ENCODE data around the gene COL26A1. TPM values are rescaled to one million over a fixed set of nuclear protein-coding genes. Genes with fewer than 3 reads are reported as not detected.
A peak's percentile ranks its signal among the peaks of the same experiment; 100 is the strongest.

The COL26A1 gene
- total and polyA plus RNA-seq, 8 donors = 0.37 to 3.5 (median 0.86) TPM

DNA sequence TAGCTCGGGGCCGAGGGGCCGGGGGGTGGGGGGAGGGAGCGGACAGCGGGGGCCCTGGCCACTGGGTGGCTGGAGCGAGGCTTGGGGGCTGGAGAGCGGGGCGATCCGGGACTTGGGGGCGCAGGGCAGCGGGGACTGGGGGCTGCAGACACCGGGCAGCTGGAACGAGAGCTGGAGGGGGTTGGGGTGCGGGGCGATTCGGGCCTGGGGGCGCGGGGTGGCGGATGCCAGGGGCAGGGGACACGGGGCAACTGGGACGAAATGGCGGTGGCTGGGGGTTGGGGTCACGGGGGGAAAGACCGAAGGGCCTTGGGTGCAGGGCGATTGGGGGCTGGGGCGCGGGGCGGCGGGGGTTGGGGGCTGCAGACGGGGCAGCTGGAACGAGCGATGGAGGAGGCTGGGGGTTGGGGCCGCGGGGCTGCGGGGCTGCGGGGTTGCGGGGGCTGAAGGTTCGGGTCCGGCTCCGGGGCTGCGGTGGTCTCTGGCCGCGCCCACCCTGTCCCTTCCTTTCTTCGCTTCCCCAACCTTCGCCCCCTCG, 590 bp downstream of the COL26A1 start:
- TF ChIP-seq, protein P1, sequence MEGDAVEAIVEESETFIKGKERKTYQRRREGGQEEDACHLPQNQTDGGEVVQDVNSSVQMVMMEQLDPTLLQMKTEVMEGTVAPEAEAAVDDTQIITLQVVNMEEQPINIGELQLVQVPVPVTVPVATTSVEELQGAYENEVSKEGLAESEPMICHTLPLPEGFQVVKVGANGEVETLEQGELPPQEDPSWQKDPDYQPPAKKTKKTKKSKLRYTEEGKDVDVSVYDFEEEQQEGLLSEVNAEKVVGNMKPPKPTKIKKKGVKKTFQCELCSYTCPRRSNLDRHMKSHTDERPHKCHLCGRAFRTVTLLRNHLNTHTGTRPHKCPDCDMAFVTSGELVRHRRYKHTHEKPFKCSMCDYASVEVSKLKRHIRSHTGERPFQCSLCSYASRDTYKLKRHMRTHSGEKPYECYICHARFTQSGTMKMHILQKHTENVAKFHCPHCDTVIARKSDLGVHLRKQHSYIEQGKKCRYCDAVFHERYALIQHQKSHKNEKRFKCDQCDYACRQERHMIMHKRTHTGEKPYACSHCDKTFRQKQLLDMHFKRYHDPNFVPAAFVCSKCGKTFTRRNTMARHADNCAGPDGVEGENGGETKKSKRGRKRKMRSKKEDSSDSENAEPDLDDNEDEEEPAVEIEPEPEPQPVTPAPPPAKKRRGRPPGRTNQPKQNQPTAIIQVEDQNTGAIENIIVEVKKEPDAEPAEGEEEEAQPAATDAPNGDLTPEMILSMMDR (IDR thresholded peaks at IDR 0.05) = no peak
- no peaks in the 10 kb centered on the region for H3K9me3 ChIP-seq
- H3K27ac ChIP-seq = peak overlapping the region in 2 of 4 donors; percentile 70 to 71
- DNase-seq (peak in 2 of 6 donors; percentile 20 to 30), ATAC-seq (peak in 3 of 4 donors; percentile 28 to 66 (median 50)), FAIRE-seq (no peak)
- H3K4me1 ChIP-seq = peaks cover 0 to 5% (median 0%) of the 10 kb centered on the region in 3 donors
- H3K36me3 ChIP-seq = no peaks in the 10 kb centered on the region
- H3K4me3 ChIP-seq = peak overlapping the region; percentile 37 to 67 (median 56)
- 1% methylated on average over 19 to 38 of the region's 46 CpGs for WGBS, 2 donors
- intact Hi-C loops (cut with DNase I) = no loop called here
- H3K27me3 ChIP-seq = no peaks in the 10 kb centered on the region

DNA sequence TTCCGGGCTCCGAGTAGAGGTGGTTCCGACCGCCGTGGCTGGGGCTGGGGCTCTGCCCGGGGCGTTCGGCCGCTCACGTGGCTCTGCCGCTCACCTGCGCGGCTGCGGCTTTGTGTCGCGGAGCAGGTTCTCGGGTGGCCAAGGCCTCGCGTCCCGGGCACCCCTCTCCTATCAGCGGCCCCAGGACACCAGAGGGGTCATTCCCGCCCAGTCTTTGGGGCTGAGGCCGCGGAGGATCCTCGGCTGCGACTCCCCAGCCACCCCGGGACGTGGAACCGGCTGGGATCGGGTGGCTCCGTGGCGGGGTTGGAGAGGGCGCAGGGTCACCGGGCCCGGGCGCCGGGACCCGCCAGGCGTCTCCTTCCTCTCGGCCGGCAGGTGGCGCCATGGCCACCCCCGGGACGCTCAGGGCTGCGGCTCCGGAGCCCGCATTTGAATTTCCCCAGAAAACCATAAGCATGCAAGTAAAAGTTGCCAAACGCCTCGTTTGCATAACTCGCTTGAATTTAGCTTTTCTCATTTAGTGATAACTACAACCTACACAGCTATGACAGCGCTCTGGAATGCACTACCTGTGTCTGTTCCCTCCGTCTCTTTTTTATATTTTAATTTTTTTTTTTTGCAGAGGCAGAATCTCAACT, 1.2 kb downstream of the COL26A1 start:
- no peak for FAIRE-seq
- intact Hi-C loops (cut with DNase I) = no loop called here
- peaks cover 0 to 5% (median 0%) of the 10 kb centered on the region in 3 donors for H3K4me1 ChIP-seq
- 1 to 2% methylated on average over 47 to 52 of the region's 52 CpGs for WGBS, 2 donors
- H3K9me3 ChIP-seq = no peaks in the 10 kb centered on the region
- no peaks in the 10 kb centered on the region for H3K36me3 ChIP-seq
- peak overlapping the region; percentile 37 to 67 (median 56) for H3K4me3 ChIP-seq
- H3K27me3 ChIP-seq = no peaks in the 10 kb centered on the region
- DNase-seq = peak; percentile 53 to 92 (median 74)
- peak overlapping the region in 2 of 4 donors; percentile 70 to 71 for H3K27ac ChIP-seq
- ATAC-seq = peak; percentile 93 to 98 (median 96)
- TF ChIP-seq, protein P1 (IDR thresholded peaks at IDR 0.05) = peak; percentile 93 to 97 (median 96)

DNA sequence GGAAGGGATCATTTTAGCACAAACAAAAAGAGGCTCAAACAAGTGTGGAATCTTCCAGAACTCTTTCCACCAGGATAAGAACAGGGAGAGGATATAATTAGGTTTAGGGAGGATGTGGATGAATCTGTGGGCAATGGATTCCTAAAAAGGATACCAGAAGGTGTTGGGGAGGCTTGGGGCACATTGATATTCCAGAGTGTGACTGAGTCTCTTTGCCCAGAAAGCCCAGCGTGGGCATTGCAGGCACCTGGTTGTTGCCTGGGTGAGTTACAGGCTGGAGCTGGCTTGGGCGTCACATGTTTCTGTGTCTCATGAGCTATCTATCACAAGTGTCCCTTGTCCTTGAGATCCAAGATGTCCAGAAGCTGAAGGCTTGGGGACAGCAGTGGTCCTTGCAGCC, 3.3 kb downstream of the COL26A1 start:
- ATAC-seq = no peak
- DNase-seq = peak in 1 of 6 donors; percentile 28
- H3K27ac ChIP-seq = no peak overlapping the region
- H3K4me1 ChIP-seq = peaks cover 0 to 5% (median 0%) of the 10 kb centered on the region in 3 donors
- H3K27me3 ChIP-seq = no peaks in the 10 kb centered on the region
- WGBS, 2 donors = 88 to 94% methylated on average over 2 of the region's 2 CpGs
- H3K36me3 ChIP-seq = no peaks in the 10 kb centered on the region
- TF ChIP-seq, protein P1 (IDR thresholded peaks at IDR 0.05) = no peak
- intact Hi-C loops (cut with DNase I) = no loop called here
- H3K9me3 ChIP-seq = no peaks in the 10 kb centered on the region
- no peak for FAIRE-seq
- no peak overlapping the region for H3K4me3 ChIP-seq

DNA sequence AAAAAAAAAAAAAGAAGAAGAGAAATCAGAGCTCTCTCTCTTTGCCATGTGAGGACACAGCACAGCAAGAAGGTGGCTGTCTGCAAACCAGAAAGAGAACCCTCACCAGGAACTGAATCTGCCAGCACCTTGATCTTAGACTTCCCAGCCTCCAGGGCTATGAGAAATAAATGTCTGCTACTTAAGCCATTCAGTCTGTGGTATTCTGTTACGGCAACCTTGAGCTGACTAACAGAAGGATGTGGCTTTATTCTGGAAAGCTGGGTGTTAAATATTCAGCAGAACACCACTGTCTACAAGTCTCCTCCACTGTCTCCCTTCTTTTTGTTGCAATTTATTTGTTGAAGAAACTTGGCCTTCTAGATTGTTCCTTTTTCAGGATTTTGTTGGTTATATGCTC, 5.0 kb downstream of the COL26A1 start:
- TF ChIP-seq, protein P1 (IDR thresholded peaks at IDR 0.05) = no peak
- DNase-seq (no peak), FAIRE-seq (no peak), ATAC-seq (no peak)
- H3K4me3 ChIP-seq = no peak overlapping the region
- 93 to 95% methylated on average over 1 of the region's 1 CpG for WGBS, 2 donors
- H3K27ac ChIP-seq = no peak overlapping the region
- H3K27me3 ChIP-seq = no peaks in the 10 kb centered on the region
- H3K9me3 ChIP-seq = no peaks in the 10 kb centered on the region
- intact Hi-C loops (cut with DNase I) = no loop called here
- peaks cover 0 to 5% (median 0%) of the 10 kb centered on the region in 3 donors for H3K4me1 ChIP-seq
- H3K36me3 ChIP-seq = no peaks in the 10 kb centered on the region

Measured in pancreas (tissue), 10 donors.